Testis (tissue), 3 donors: Measurements from ENCODE around the gene PRELP. TPM values are rescaled to one million over a fixed set of nuclear protein-coding genes. Genes with fewer than 3 reads are reported as not detected.
A peak's percentile ranks its signal among the peaks of the same experiment; 100 is the strongest.
"Not testable (repeated sequence)": the region's sequence is repeated elsewhere in the genome, so short reads cannot be mapped to it uniquely, and the experiment has no call there.

Experiments used
- DNase-seq: peaks from one replicate; pipeline ENCODE4 v3.0.0-alpha.2; 2019
- H3K27ac ChIP-seq, 2 donors: fragments of 200-600 bp; sonication (generic); one replicate each; pipeline ENCODE4 v1.5.1; 2019
- H3K27me3 ChIP-seq: fragments of 200-600 bp; sonication (generic); one replicate; pipeline ENCODE4 v1.5.1; 2019
- H3K36me3 ChIP-seq: fragments of 200-600 bp; sonication (generic); one replicate; pipeline ENCODE4 v1.5.1; 2017; ENCODE audit warnings: low read depth; ENCODE audit errors: missing control alignments
- H3K4me1 ChIP-seq: fragments of 200-600 bp; sonication (generic); one replicate; pipeline ENCODE4 v1.5.1; 2019
- H3K4me3 ChIP-seq, 2 donors: fragments of 200-600 bp; sonication (generic); one replicate each; pipeline ENCODE4 v1.5.1; 2017 to 2019
- H3K9me3 ChIP-seq: fragments of 200-600 bp; sonication (generic); one replicate; pipeline ENCODE4 v1.5.1; 2017
- POLR2A ChIP-seq: fragments of 450-650 bp; IDR thresholded peaks from one replicate; pipeline ENCODE4 v1.6.1; 2017; ENCODE audit warnings: antibody characterized with exemption, mild to moderate bottlenecking, moderate library complexity
- WGBS, 2 donors: methylation state at CpG; one replicate each; pipeline ENCODE4 v1.1.5; 2018; 5-methylcytosine and 5-hydroxymethylcytosine counted together
- intact Hi-C: fragments of 100-400 bp; cut with DNase I; formaldehyde crosslinking; loops from one replicate; pipeline ENCODE4 v1.15.1; 2023; ENCODE audit warnings: low total_unique reads
- polyA plus RNA-seq: library from polyadenylated mRNA; stranded (reverse); fragments of 350-450 nt; fragmentation: Illumina TruSeq; extraction: RNeasy Lipid Tissue Mini Kit (QIAGEN cat#74804); gene quantifications from one replicate; pipeline ENCODE4 v1.2.3, GENCODE V29; 2014; ENCODE audit warnings: low read depth, low replicate concordance; ENCODE audit not compliant: insufficient read depth
- total RNA-seq, 2 donors: library from RNA; depleted of rRNA; stranded (reverse); fragments of >200 nt; gene quantifications; one replicate each; pipeline ENCODE4 v1.2.3, GENCODE V29; 2016
- TF ChIP-seq, protein P1 (sequence below), 3 experiments: fragments of 450-650 bp in 2 of 3; fragments of 200-600 bp in 1 of 3; sonication (generic) in 1 of 3; IDR thresholded peaks; one replicate each; pipeline ENCODE4 v1.5.1; 2016 to 2019; ENCODE audit warnings: antibody characterized with exemption in 3 of 3, mild to moderate bottlenecking in 2 of 3, moderate library complexity in 1 of 3

Gene PRELP
- total and polyA plus RNA-seq, 3 donors from 2014 or later: 9.6 to 26.5 (median 10.0) TPM

DNA sequence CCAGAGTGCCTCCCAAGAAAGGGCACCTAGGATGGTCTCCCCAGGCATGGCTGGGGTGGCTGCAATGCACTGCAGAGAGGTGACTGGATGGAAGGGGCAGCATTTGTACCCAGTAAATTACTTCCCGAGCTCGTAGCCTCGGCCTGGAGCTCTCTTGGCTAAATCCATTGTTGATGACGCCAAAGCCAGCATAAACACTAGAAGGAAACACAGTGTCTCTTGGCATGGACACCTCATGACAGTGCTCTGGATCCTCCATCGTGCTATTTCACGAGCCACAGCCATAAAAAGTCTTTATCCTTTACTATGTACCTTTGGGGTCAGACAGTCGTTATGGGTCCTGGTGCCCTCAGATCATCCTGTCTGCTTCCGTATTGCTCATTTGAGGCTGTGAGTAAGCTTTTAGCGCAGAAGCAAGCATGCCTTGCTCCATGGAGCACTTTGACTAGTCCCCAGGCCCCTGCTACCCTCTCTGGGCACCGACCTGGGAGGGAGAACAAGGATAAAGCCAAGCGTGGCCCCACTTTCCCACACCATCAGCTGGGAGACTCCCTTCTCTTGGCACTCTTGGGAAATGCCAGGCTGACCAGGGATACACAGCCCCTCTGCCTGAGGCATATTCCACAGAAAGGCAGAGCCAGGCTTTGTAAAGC, 10.3 kb upstream of the PRELP start:
- H3K27me3 ChIP-seq: no peaks in the 10 kb centered on the region
- no peaks in the 10 kb centered on the region for H3K36me3 ChIP-seq
- H3K27ac ChIP-seq: peak overlapping the region; percentile 85 to 92
- DNase-seq: peak; percentile 81
- H3K4me3 ChIP-seq: no peak overlapping the region
- TF ChIP-seq POLR2A: no peak
- intact Hi-C loops: no loop called here
- WGBS, 2 donors: 70 to 73% methylated on average over 9 to 11 of the region's 11 CpGs
- H3K9me3 ChIP-seq: no peaks in the 10 kb centered on the region
- peaks cover 43% of the 10 kb centered on the region for H3K4me1 ChIP-seq

DNA sequence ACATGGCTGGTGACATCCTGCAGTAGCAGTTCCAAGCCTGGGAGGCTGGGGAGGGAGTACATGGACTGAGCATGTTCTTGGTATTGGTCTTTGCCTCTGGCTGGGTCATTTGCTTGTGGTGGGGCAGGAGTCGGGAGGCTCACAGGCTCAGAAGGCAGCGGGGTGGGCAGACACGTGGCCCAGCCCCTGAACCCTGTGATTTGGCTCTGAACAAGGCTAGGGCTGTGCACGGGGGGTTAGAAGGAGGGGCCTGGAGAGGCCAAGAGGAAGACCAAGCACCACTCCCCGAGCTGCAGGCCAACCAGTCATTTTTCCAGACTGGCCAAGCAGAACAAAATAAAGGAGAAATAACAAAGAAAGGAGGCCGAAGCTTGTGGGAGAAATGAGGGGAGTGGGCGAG, 9.7 kb upstream of the PRELP start:
- WGBS, 2 donors: 20 to 57% methylated on average over 7 of the region's 7 CpGs
- H3K36me3 ChIP-seq: no peaks in the 10 kb centered on the region
- H3K27me3 ChIP-seq: no peaks in the 10 kb centered on the region
- peak; percentile 77 for DNase-seq
- peak overlapping the region; percentile 85 to 92 for H3K27ac ChIP-seq
- TF ChIP-seq, protein P1, sequence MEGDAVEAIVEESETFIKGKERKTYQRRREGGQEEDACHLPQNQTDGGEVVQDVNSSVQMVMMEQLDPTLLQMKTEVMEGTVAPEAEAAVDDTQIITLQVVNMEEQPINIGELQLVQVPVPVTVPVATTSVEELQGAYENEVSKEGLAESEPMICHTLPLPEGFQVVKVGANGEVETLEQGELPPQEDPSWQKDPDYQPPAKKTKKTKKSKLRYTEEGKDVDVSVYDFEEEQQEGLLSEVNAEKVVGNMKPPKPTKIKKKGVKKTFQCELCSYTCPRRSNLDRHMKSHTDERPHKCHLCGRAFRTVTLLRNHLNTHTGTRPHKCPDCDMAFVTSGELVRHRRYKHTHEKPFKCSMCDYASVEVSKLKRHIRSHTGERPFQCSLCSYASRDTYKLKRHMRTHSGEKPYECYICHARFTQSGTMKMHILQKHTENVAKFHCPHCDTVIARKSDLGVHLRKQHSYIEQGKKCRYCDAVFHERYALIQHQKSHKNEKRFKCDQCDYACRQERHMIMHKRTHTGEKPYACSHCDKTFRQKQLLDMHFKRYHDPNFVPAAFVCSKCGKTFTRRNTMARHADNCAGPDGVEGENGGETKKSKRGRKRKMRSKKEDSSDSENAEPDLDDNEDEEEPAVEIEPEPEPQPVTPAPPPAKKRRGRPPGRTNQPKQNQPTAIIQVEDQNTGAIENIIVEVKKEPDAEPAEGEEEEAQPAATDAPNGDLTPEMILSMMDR (IDR thresholded peaks at IDR 0.05): no peak
- TF ChIP-seq POLR2A: no peak
- H3K4me1 ChIP-seq: peaks cover 43% of the 10 kb centered on the region
- intact Hi-C loops: no loop called here
- no peaks in the 10 kb centered on the region for H3K9me3 ChIP-seq
- H3K4me3 ChIP-seq: no peak overlapping the region

DNA sequence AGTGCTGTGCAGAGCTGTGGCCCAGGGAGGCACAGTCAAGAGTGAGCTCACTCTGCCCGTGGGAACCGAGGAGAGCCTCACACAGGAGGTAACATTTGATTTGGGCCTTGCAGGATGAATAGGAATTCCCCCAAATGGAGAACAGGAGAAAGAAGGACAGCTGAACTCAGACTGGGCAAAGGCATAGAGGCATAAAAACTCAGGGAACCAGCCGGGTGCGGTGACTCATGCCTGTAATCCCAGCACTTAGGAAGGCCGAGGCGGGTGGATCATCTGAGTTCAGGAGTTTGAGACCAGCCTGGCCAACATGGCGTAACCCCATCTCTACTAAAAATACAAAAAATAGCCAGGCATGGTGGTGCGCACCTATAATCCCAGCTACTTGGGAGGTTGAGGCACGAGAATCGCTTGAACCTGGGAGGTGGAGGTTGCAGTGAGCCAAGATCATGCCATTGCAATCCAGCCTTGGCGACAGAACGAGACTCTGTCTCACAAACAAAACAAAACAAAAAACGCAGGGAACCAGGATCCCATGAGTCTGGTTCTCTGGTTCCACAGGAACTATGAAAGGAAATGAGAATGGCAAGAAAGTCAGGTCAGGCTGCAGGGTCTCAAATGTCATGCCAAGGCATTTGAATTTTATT, 8.6 kb upstream of the PRELP start:
- WGBS, 2 donors: 80 to 82% methylated on average over 13 of the region's 13 CpGs
- DNase-seq, H3K27me3 ChIP-seq, H3K36me3 ChIP-seq, H3K9me3 ChIP-seq, intact Hi-C loops, H3K4me3 ChIP-seq: not testable (repeated sequence)
- Histone ChIP-seq H3K4me1 (peaks cover 43% of the 10 kb centered on the region), H3K27ac (peak overlapping the region; percentile 85 to 92)

DNA sequence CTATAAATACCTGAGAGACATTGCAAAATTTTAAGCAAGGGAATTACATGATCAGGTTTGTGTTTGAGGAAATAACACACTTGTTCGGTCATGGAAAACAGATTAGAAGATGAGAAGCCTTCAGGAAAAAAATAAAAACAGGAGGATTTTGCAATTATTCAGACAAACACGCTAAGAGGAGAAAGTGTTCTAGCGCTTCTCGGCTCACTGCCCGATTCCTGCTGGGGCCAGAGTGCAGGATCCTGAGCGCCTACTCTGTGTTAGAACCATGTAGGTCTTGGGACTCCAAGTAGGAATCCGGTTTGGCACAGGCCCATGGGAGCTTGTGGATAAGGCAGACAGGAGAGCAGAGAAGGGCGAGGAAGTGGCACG, 8.1 kb upstream of the PRELP start:
- 44 to 50% methylated on average over 9 of the region's 9 CpGs for WGBS, 2 donors
- no peaks in the 10 kb centered on the region for H3K36me3 ChIP-seq
- TF ChIP-seq, protein P1 (IDR thresholded peaks at IDR 0.05): no peak
- no peak for TF ChIP-seq POLR2A
- no peak overlapping the region for H3K4me3 ChIP-seq
- intact Hi-C loops: no loop called here
- no peaks in the 10 kb centered on the region for H3K9me3 ChIP-seq
- H3K27me3 ChIP-seq: no peaks in the 10 kb centered on the region
- DNase-seq: peak; percentile 88
- H3K27ac ChIP-seq: peak overlapping the region; percentile 85 to 92
- H3K4me1 ChIP-seq: peaks cover 43% of the 10 kb centered on the region

DNA sequence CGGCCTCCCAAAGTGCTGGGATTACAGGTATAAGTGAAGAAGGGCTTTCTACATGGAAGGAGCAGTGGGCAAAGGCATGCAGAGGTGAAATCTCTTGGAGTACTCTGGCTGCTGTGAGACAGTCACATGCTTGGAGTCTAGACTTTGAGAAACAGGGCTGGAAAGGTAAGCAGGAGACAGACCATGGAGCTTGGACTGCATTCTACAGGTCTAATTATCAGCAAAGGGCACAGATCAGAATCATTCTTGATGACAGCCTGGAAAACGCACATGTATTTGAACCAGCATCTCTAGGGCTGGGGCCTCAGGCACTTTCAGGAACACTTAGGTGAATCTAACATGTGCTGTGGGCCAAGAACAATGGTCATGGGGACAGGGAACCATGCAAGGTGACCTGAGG, 7.3 kb upstream of the PRELP start:
- Histone ChIP-seq H3K36me3 (no peaks in the 10 kb centered on the region), H3K27me3 (no peaks in the 10 kb centered on the region), H3K9me3 (no peaks in the 10 kb centered on the region), H3K4me3 (no peak overlapping the region), H3K27ac (peak overlapping the region in 1 of 2 donors; percentile 39), H3K4me1 (peaks cover 41% of the 10 kb centered on the region)
- 95 to 96% methylated on average over 2 of the region's 2 CpGs for WGBS, 2 donors
- DNase-seq: no peak
- TF ChIP-seq, protein P1 (IDR thresholded peaks at IDR 0.05): no peak
- TF ChIP-seq POLR2A: no peak
- intact Hi-C loops: no loop called here
